GM12878 (cell line): ENCODE data around the gene ESRP2. TPM values are rescaled to one million over a fixed set of nuclear protein-coding genes. Genes with fewer than 3 reads are reported as not detected.

Experiments
- JUND ChIP-seq: IDR thresholded peaks from 2 replicates; pipeline ENCODE4 v1.6.1; 2012; ENCODE audit warnings: low read depth, mild to moderate bottlenecking, low read length, improper control_type of control experiment, moderate library complexity
- RAD21 ChIP-seq: IDR thresholded peaks from 2 replicates; pipeline ENCODE4 v1.6.1; 2011; ENCODE audit warnings: mild to moderate bottlenecking, low read depth, low read length, moderate library complexity; ENCODE audit not compliant: insufficient read depth
- RBBP5 ChIP-seq: fragments of 200-600 bp; sonication (generic); conservative IDR thresholded peaks from 2 replicates; pipeline ENCODE4 v1.6.1; 2016
- RUNX3 ChIP-seq: IDR thresholded peaks from 2 replicates; pipeline ENCODE4 v1.6.1; 2012; ENCODE audit warnings: low read length, inconsistent platforms
- SMAD1 ChIP-seq: fragments of 450-650 bp; IDR thresholded peaks from 2 replicates; pipeline ENCODE4 v1.6.1; 2018; ENCODE audit warnings: mild to moderate bottlenecking, low read depth; ENCODE audit not compliant: partially characterized antibody
- ZSCAN29 ChIP-seq: fragments of 450-650 bp; IDR thresholded peaks from 2 replicates; pipeline ENCODE4 v1.6.1; 2017; ENCODE audit warnings: mild to moderate bottlenecking, moderate library complexity
- polyA plus RNA-seq, 11 experiments: library from polyadenylated mRNA; depleted of rRNA in 4 of 11; unstranded in 6 of 11; stranded (reverse) in 5 of 11; fragments of >200 nt; fragmentation: Nextera tagmentation in 4 of 11; fragmentation: Illumina TruSeq in 1 of 11; extraction: Ambion mirVana in 4 of 11; extraction: Trizol in 1 of 11; gene quantifications; 1 replicate in 1 of 11; 2 replicates in 10 of 11; pipeline versions ENCODE4 v1.2.1 to v1.2.3, GENCODE V29; 2011 to 2016; ENCODE audit warnings: inconsistent platforms in 2 of 11, missing spikeins in 2 of 11, low read depth in 1 of 11
- total RNA-seq, 4 experiments: library from RNA; depleted of rRNA in 3 of 4; stranded (reverse); fragments of >200 nt in 3 of 4; fragmentation: Illumina TruSeq in 1 of 4; extraction: Trizol in 1 of 4; gene quantifications; 2 replicates each; pipeline versions ENCODE4 v1.2.1 to v1.2.3, GENCODE V29; 2013 to 2021
- TF ChIP-seq, protein P1 (sequence below): fragments of 150-350 bp; IDR thresholded peaks from 2 replicates; pipeline ENCODE4 v1.6.1; 2014; ENCODE audit warnings: mild to moderate bottlenecking, low read depth, low read length
- TF ChIP-seq, protein P2 (sequence below): fragments of 450-650 bp; formaldehyde crosslinking; IDR thresholded peaks from 2 replicates; pipeline ENCODE4 v1.4.0; 2020; ENCODE audit warnings: mild to moderate bottlenecking, moderate library complexity
- TF ChIP-seq, protein P3 (sequence below): IDR thresholded peaks from 2 replicates; pipeline ENCODE4 v1.6.1; 2011; ENCODE audit warnings: borderline replicate concordance, low read depth, mild to moderate bottlenecking, moderate library complexity, low read length; ENCODE audit not compliant: insufficient read depth, poor library complexity, severe bottlenecking
- TF ChIP-seq, protein P4 (sequence below): fragments of 450-650 bp; IDR thresholded peaks from 2 replicates; pipeline ENCODE4 v1.6.1; 2017; ENCODE audit warnings: low read depth, mild to moderate bottlenecking, moderate library complexity
- TF ChIP-seq, protein P5 (sequence below): fragments of 450-650 bp; IDR thresholded peaks from 2 replicates; pipeline ENCODE4 v1.6.1; 2017; ENCODE audit warnings: borderline replicate concordance
- TF ChIP-seq, protein P6 (sequence below): IDR thresholded peaks from 2 replicates; pipeline ENCODE4 v1.6.1; 2012; ENCODE audit warnings: improper control_type of control experiment, low read depth, low read length; ENCODE audit not compliant: insufficient replicate concordance

ESRP2 gene
- total and polyA plus RNA-seq, 10 of the 15 experiments (the other 5 are each of a cell fraction or from before 2014, with no cell fraction given), result 0.04 to 0.64 (median 0.08) TPM; not detected in 3

DNA sequence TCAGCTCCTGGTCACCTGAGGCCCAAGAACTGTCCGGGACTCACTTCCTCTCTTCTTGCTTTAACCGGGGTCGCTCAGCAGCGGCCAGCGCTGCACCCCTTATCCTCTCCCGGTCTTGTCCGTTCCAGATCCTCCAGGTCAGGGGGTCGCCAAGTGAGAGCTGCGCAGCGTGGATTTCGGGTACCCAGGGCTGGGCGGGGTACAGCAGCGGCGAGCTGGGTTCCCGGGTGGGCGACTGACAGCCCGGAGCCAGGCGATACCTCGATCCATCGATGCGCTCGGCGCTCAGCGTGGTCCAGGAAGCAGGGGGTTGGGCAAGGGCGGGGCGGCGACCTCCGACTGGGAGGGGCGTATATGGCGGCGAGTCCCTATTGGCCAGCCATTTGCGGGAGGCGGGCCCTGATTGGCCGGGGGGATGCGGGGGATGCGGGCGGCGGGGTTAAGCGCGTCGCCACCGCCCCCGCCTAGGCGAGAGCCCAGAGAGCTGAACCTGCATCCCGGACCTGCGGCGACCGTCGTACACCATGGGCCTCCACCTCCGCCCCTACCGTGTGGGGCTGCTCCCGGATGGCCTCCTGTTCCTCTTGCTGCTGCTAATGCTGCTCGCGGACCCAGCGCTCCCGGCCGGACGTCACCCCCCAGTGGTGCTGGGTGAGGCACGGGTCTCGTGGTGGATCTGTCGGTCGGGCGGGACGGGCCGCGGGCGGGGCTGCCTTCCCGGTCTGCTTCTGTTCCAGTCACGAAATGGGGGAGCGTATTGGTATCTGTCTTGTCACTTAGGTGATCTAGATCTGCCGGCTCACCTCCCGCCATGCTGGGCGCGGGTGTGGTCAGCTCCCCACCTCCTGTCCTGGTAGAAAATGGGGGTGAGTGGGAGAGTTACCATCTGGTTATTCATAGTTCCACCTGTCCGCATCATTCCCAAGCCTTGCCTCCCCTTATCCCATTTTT, 9.3 kb upstream of the ESRP2 start, which contains the start of gene PLA2G15 (continued):
- TF ChIP-seq, protein P1, sequence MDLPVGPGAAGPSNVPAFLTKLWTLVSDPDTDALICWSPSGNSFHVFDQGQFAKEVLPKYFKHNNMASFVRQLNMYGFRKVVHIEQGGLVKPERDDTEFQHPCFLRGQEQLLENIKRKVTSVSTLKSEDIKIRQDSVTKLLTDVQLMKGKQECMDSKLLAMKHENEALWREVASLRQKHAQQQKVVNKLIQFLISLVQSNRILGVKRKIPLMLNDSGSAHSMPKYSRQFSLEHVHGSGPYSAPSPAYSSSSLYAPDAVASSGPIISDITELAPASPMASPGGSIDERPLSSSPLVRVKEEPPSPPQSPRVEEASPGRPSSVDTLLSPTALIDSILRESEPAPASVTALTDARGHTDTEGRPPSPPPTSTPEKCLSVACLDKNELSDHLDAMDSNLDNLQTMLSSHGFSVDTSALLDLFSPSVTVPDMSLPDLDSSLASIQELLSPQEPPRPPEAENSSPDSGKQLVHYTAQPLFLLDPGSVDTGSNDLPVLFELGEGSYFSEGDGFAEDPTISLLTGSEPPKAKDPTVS, result no peak
- TF ChIP-seq RUNX3 (no peak; the same call in 1 of the 2 replicates), RBBP5 (no peak), SMAD1 (no peak), ZSCAN29 (no peak), RAD21 (no peak), JUND (no peak)
- TF ChIP-seq, protein P2, sequence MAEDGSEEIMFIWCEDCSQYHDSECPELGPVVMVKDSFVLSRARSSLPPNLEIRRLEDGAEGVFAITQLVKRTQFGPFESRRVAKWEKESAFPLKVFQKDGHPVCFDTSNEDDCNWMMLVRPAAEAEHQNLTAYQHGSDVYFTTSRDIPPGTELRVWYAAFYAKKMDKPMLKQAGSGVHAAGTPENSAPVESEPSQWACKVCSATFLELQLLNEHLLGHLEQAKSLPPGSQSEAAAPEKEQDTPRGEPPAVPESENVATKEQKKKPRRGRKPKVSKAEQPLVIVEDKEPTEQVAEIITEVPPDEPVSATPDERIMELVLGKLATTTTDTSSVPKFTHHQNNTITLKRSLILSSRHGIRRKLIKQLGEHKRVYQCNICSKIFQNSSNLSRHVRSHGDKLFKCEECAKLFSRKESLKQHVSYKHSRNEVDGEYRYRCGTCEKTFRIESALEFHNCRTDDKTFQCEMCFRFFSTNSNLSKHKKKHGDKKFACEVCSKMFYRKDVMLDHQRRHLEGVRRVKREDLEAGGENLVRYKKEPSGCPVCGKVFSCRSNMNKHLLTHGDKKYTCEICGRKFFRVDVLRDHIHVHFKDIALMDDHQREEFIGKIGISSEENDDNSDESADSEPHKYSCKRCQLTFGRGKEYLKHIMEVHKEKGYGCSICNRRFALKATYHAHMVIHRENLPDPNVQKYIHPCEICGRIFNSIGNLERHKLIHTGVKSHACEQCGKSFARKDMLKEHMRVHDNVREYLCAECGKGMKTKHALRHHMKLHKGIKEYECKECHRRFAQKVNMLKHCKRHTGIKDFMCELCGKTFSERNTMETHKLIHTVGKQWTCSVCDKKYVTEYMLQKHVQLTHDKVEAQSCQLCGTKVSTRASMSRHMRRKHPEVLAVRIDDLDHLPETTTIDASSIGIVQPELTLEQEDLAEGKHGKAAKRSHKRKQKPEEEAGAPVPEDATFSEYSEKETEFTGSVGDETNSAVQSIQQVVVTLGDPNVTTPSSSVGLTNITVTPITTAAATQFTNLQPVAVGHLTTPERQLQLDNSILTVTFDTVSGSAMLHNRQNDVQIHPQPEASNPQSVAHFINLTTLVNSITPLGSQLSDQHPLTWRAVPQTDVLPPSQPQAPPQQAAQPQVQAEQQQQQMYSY (CRISPR knock-in tag), result no peak
- TF ChIP-seq, protein P3, sequence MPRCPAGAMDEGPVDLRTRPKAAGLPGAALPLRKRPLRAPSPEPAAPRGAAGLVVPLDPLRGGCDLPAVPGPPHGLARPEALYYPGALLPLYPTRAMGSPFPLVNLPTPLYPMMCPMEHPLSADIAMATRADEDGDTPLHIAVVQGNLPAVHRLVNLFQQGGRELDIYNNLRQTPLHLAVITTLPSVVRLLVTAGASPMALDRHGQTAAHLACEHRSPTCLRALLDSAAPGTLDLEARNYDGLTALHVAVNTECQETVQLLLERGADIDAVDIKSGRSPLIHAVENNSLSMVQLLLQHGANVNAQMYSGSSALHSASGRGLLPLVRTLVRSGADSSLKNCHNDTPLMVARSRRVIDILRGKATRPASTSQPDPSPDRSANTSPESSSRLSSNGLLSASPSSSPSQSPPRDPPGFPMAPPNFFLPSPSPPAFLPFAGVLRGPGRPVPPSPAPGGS, result no peak
- TF ChIP-seq, protein P4, sequence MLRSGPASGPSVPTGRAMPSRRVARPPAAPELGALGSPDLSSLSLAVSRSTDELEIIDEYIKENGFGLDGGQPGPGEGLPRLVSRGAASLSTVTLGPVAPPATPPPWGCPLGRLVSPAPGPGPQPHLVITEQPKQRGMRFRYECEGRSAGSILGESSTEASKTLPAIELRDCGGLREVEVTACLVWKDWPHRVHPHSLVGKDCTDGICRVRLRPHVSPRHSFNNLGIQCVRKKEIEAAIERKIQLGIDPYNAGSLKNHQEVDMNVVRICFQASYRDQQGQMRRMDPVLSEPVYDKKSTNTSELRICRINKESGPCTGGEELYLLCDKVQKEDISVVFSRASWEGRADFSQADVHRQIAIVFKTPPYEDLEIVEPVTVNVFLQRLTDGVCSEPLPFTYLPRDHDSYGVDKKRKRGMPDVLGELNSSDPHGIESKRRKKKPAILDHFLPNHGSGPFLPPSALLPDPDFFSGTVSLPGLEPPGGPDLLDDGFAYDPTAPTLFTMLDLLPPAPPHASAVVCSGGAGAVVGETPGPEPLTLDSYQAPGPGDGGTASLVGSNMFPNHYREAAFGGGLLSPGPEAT, result peak; percentile 84; the same call in 1 of the 2 replicates
- TF ChIP-seq, protein P5, sequence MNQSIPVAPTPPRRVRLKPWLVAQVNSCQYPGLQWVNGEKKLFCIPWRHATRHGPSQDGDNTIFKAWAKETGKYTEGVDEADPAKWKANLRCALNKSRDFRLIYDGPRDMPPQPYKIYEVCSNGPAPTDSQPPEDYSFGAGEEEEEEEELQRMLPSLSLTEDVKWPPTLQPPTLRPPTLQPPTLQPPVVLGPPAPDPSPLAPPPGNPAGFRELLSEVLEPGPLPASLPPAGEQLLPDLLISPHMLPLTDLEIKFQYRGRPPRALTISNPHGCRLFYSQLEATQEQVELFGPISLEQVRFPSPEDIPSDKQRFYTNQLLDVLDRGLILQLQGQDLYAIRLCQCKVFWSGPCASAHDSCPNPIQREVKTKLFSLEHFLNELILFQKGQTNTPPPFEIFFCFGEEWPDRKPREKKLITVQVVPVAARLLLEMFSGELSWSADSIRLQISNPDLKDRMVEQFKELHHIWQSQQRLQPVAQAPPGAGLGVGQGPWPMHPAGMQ, result no peak
- TF ChIP-seq, protein P6, sequence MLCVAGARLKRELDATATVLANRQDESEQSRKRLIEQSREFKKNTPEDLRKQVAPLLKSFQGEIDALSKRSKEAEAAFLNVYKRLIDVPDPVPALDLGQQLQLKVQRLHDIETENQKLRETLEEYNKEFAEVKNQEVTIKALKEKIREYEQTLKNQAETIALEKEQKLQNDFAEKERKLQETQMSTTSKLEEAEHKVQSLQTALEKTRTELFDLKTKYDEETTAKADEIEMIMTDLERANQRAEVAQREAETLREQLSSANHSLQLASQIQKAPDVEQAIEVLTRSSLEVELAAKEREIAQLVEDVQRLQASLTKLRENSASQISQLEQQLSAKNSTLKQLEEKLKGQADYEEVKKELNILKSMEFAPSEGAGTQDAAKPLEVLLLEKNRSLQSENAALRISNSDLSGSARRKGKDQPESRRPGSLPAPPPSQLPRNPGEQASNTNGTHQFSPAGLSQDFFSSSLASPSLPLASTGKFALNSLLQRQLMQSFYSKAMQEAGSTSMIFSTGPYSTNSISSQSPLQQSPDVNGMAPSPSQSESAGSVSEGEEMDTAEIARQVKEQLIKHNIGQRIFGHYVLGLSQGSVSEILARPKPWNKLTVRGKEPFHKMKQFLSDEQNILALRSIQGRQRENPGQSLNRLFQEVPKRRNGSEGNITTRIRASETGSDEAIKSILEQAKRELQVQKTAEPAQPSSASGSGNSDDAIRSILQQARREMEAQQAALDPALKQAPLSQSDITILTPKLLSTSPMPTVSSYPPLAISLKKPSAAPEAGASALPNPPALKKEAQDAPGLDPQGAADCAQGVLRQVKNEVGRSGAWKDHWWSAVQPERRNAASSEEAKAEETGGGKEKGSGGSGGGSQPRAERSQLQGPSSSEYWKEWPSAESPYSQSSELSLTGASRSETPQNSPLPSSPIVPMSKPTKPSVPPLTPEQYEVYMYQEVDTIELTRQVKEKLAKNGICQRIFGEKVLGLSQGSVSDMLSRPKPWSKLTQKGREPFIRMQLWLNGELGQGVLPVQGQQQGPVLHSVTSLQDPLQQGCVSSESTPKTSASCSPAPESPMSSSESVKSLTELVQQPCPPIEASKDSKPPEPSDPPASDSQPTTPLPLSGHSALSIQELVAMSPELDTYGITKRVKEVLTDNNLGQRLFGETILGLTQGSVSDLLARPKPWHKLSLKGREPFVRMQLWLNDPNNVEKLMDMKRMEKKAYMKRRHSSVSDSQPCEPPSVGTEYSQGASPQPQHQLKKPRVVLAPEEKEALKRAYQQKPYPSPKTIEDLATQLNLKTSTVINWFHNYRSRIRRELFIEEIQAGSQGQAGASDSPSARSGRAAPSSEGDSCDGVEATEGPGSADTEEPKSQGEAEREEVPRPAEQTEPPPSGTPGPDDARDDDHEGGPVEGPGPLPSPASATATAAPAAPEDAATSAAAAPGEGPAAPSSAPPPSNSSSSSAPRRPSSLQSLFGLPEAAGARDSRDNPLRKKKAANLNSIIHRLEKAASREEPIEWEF, result peak; percentile 84
